HCT116 (cell line): ENCODE data around the gene S100A13. TPM values are rescaled to one million over a fixed set of nuclear protein-coding genes. Genes with fewer than 3 reads are reported as not detected.

Experiments
- ATAC-seq: fragments of 200-7000 bp; cut with Tn5 transposase; 2 replicates; pipeline ENCODE4 v1.9.1; 2020; ENCODE audit warnings: mild to moderate bottlenecking, moderate library complexity
- BruUV-seq: library from RNA; stranded (reverse); fragments of 400-500 nt; replicated peaks from 2 replicates; lab custom pipeline; 2021; lab: Mats Ljungman, UMichigan
- CTCF ChIA-PET: fragments of 300-600 bp; sonication (Branson Sonifier 250); formaldehyde crosslinking; loops from one replicate; lab custom pipeline; 2021; ENCODE audit warnings: antibody characterized with exemption; lab: Charles Lee
- POLR2A ChIA-PET: fragments of 300-600, 350-600 bp; sonication (Branson Sonifier 250); formaldehyde crosslinking; loops from one replicate; lab custom pipeline; 2021; ENCODE audit warnings: antibody characterized with exemption; lab: Charles Lee
- RAD21 ChIA-PET, 2 experiments: fragments of 300-600 bp; sonication (Branson Sonifier 250); formaldehyde crosslinking; loops; one replicate each; lab custom pipeline; 2023; ENCODE audit warnings: low total read pairs in 2 of 2; ENCODE audit not compliant: uncharacterized antibody in 2 of 2, unreplicated experiment in 2 of 2, low non-redundant PET in 1 of 2; lab: Charles Lee
- DNase-seq: peaks from one replicate; pipeline ENCODE4 v3.0.0-alpha.2; 2010; ENCODE audit warnings: low read depth, low spot score
- H2AFZ ChIP-seq: fragments of 200-600 bp; shearing (Covaris generic), sonication (generic); 2 replicates; pipeline ENCODE4 v1.6.1; 2017; ENCODE audit warnings: low read depth, mixed run types, mixed read lengths, antibody characterized with exemption, low read length; ENCODE audit not compliant: poor library complexity, severe bottlenecking
- H3K27ac ChIP-seq: 2 replicates; pipeline ENCODE4 v1.5.1; 2012; ENCODE audit warnings: low read depth, low read length
- H3K27me3 ChIP-seq: fragments of 200-600 bp; sonication (generic); 2 replicates; pipeline ENCODE4 v1.6.1; 2016; ENCODE audit warnings: mixed run types, low read length, mixed read lengths; ENCODE audit not compliant: insufficient read depth
- H3K36me3 ChIP-seq, 2 experiments: fragments of 200-500 bp in 1 of 2; fragments of 200-600 bp in 1 of 2; sonication (Bioruptor generic) in 1 of 2; sonication (generic) in 1 of 2; 2 replicates each; pipeline versions ENCODE4 v1.5.1 to v1.6.1; 2014 to 2016; ENCODE audit warnings: low read length in 2 of 2, inconsistent platforms in 1 of 2, mixed read lengths in 1 of 2, mixed run types in 1 of 2; ENCODE audit not compliant: insufficient read depth in 2 of 2, control insufficient read depth in 1 of 2
- H3K4me1 ChIP-seq, 2 experiments: fragments of 200-600 bp in 1 of 2; sonication (generic) in 1 of 2; 2 replicates each; pipeline versions ENCODE4 v1.5.1 to v1.6.1; 2012 to 2017; ENCODE audit warnings: low read length in 2 of 2, inconsistent platforms in 1 of 2, mild to moderate bottlenecking in 1 of 2, mixed read lengths in 1 of 2, mixed run types in 1 of 2, moderate library complexity in 1 of 2; ENCODE audit not compliant: insufficient read depth in 2 of 2, control insufficient read depth in 1 of 2
- H3K4me2 ChIP-seq: fragments of 200-600 bp; sonication (generic); 2 replicates; pipeline ENCODE4 v1.6.1; 2017; ENCODE audit warnings: mixed run types, low read length, mixed read lengths
- H3K4me3 ChIP-seq, 2 experiments: fragments of 200-600 bp in 1 of 2; sonication (generic) in 1 of 2; replicated peaks in 1 of 2; 2 replicates each; pipeline ENCODE4 v1.5.1; 2011 to 2016; ENCODE audit warnings: low read length in 2 of 2, control low read depth in 1 of 2, low read depth in 1 of 2, mild to moderate bottlenecking in 1 of 2, mixed read lengths in 1 of 2, mixed run types in 1 of 2
- H3K79me2 ChIP-seq: fragments of 200-600 bp; sonication (generic); 2 replicates; pipeline ENCODE4 v1.6.1; 2017; ENCODE audit warnings: mild to moderate bottlenecking, mixed run types, low read length, moderate library complexity, mixed read lengths; ENCODE audit not compliant: insufficient read depth
- H3K9ac ChIP-seq: fragments of 200-600 bp; sonication (generic); 2 replicates; pipeline ENCODE4 v1.6.1; 2016; ENCODE audit warnings: low read length, mixed read lengths
- H3K9me2 ChIP-seq: fragments of 200-600 bp; sonication (generic), shearing (Covaris generic); 2 replicates; pipeline ENCODE4 v1.6.1; 2017; ENCODE audit warnings: mixed run types, mild to moderate bottlenecking, moderate library complexity; ENCODE audit not compliant: insufficient read depth
- H3K9me3 ChIP-seq, 2 experiments: fragments of 200-500 bp in 1 of 2; fragments of 200-600 bp in 1 of 2; sonication (Bioruptor generic) in 1 of 2; sonication (generic) in 1 of 2; 2 replicates each; pipeline ENCODE4 v1.6.1; 2014 to 2017; ENCODE audit warnings: low read length in 2 of 2, mixed read lengths in 2 of 2, inconsistent platforms in 1 of 2, low read depth in 1 of 2, mild to moderate bottlenecking in 1 of 2, mixed run types in 1 of 2, moderate library complexity in 1 of 2; ENCODE audit not compliant: control insufficient read depth in 1 of 2, insufficient read depth in 1 of 2
- H4K20me1 ChIP-seq: fragments of 200-600 bp; sonication (generic), shearing (Covaris generic); 2 replicates; pipeline ENCODE4 v1.6.1; 2017; ENCODE audit warnings: mixed run types, mild to moderate bottlenecking, moderate library complexity; ENCODE audit not compliant: insufficient read depth
- CEBPB ChIP-seq: IDR thresholded peaks from 2 replicates; pipeline ENCODE4 v1.6.1; 2012; ENCODE audit warnings: low read depth
- ELF1 ChIP-seq: IDR thresholded peaks from 2 replicates; pipeline ENCODE4 v1.6.1; 2012; ENCODE audit warnings: low read depth, borderline replicate concordance
- EZH2phosphoT487 ChIP-seq: fragments of 200-600 bp; IDR thresholded peaks from 2 replicates; pipeline ENCODE4 v1.6.1; 2018; ENCODE audit warnings: antibody characterized with exemption, borderline replicate concordance
- SRF ChIP-seq: IDR thresholded peaks from 2 replicates; pipeline ENCODE4 v1.6.1; 2012; ENCODE audit warnings: low read depth
- YY1 ChIP-seq: IDR thresholded peaks from 2 replicates; pipeline ENCODE4 v1.6.1; 2011; ENCODE audit warnings: low read length, low read depth, moderate library complexity, mild to moderate bottlenecking; ENCODE audit not compliant: insufficient replicate concordance; ENCODE audit errors: extremely low read depth
- ZFX ChIP-seq: fragments of 450-650 bp; IDR thresholded peaks from 2 replicates; pipeline ENCODE4 v1.6.1; 2017
- intact Hi-C: fragments of 100-400 bp; cut with micrococcal nuclease; formaldehyde crosslinking; loops from 2 replicates; pipeline ENCODE4 v1.10.0; 2022
- total RNA-seq: library from RNA; stranded (reverse); gene quantifications from one replicate; pipeline ENCODE4 v1.2.1, GENCODE V29; 2021; ENCODE audit not compliant: unreplicated experiment
- TF ChIP-seq, protein P1 (sequence below): IDR thresholded peaks from 2 replicates; pipeline ENCODE4 v1.6.1; 2012
- TF ChIP-seq, protein P2 (sequence below): IDR thresholded peaks from 2 replicates; pipeline ENCODE4 v1.6.1; 2012
- TF ChIP-seq, protein P3 (sequence below): IDR thresholded peaks from 2 replicates; pipeline ENCODE4 v1.6.1; 2012; ENCODE audit warnings: low read depth

S100A13 gene
- total RNA-seq, 1 experiment from 2014 or later, result 143 TPM

DNA sequence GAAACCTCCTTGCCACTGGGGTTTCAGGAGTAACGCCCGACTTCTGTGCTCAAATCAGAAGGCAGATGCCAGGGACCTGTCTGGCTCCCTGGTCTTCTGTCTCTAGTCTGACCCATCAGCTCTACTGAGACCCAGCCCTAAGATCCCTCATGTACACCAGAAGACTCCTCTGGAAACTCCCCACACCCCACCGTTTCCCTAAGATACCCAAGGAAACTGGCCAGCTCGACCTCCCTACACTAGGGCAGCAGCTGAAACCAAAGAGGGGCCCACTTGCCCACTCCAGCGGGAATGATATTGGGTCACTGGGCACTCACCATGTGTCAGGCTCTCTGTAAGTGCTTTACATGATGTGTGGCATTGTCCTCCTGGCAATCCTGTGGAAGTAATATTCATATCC, 13.9 kb downstream of the S100A13 start:
- Histone ChIP-seq H4K20me1 (no peaks in the 10 kb centered on the region), H3K4me2 (peak overlapping the region; percentile 88), H3K36me3 (no peaks in the 10 kb centered on the region), H3K79me2 (peaks cover 63% of the 10 kb centered on the region), H3K9me3 (no peaks in the 10 kb centered on the region), H3K4me1 (peaks cover 65 to 92% of the 10 kb centered on the region in 2 experiments), H3K4me3 (peak overlapping the region; percentile 88 to 92), H3K27me3 (no peaks in the 10 kb centered on the region), H3K9me2 (no peaks in the 10 kb centered on the region), H3K27ac (peak overlapping the region; percentile 72), H3K9ac (peak overlapping the region; percentile 93), H2AFZ (no peak overlapping the region)
- DNase-seq (no peak), ATAC-seq (no peak)
- no TSS peak for BruUV-seq
- TF ChIP-seq SRF (no peak), ZFX (no peak), EZH2phosphoT487 (no peak), ELF1 (no peak), CEBPB (no peak), YY1 (no peak)
- TF ChIP-seq, protein P1, sequence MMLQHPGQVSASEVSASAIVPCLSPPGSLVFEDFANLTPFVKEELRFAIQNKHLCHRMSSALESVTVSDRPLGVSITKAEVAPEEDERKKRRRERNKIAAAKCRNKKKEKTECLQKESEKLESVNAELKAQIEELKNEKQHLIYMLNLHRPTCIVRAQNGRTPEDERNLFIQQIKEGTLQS, result no peak
- TF ChIP-seq, protein P2, sequence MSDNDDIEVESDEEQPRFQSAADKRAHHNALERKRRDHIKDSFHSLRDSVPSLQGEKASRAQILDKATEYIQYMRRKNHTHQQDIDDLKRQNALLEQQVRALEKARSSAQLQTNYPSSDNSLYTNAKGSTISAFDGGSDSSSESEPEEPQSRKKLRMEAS, result no peak
- TF ChIP-seq, protein P3, sequence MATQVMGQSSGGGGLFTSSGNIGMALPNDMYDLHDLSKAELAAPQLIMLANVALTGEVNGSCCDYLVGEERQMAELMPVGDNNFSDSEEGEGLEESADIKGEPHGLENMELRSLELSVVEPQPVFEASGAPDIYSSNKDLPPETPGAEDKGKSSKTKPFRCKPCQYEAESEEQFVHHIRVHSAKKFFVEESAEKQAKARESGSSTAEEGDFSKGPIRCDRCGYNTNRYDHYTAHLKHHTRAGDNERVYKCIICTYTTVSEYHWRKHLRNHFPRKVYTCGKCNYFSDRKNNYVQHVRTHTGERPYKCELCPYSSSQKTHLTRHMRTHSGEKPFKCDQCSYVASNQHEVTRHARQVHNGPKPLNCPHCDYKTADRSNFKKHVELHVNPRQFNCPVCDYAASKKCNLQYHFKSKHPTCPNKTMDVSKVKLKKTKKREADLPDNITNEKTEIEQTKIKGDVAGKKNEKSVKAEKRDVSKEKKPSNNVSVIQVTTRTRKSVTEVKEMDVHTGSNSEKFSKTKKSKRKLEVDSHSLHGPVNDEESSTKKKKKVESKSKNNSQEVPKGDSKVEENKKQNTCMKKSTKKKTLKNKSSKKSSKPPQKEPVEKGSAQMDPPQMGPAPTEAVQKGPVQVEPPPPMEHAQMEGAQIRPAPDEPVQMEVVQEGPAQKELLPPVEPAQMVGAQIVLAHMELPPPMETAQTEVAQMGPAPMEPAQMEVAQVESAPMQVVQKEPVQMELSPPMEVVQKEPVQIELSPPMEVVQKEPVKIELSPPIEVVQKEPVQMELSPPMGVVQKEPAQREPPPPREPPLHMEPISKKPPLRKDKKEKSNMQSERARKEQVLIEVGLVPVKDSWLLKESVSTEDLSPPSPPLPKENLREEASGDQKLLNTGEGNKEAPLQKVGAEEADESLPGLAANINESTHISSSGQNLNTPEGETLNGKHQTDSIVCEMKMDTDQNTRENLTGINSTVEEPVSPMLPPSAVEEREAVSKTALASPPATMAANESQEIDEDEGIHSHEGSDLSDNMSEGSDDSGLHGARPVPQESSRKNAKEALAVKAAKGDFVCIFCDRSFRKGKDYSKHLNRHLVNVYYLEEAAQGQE, result no peak
- POLR2A ChIA-PET, result interaction anchor here (1.0 to 9.1 kb wide), 12 partner anchors 9 to 377 kb away, joined by 3 to 172 read pairs (median 9); partner anchors contain the start of genes CHTOP, CREB3L4, RPS27 and S100A1
- CTCF ChIA-PET, result interaction anchor here (1.3 to 7.7 kb wide), 3 partner anchors 14 to 103 kb away, joined by 4 to 76 read pairs (median 5); partner anchors contain the start of genes CHTOP, S100A1 and S100A13
- RAD21 ChIA-PET, result interaction anchor here in 1 of 2 experiments (1.4 kb wide), 1 partner anchor 14 kb away, joined by 5 read pairs; the partner anchor contains the start of gene S100A13
- intact Hi-C loops, result loop anchor here (5.0 kb wide), 1 partner anchor 81 kb away; no protein-coding TSS in a partner anchor
